A549 (cell line): ENCODE results near the gene FANCG. TPM values are rescaled to one million over a fixed set of nuclear protein-coding genes. Genes with fewer than 3 reads are reported as not detected.

Experiments used
- ATAC-seq, 2 experiments: fragments of 200-7000 bp in 1 of 2; fragments of >200 bp in 1 of 2; cut with Nextera tagmentation in 1 of 2; cut with Tn5 transposase in 1 of 2; 3 replicates each; pipeline versions ENCODE4 v1.8.0 to v1.9.1; 2018 to 2020; ENCODE audit warnings: mild to moderate bottlenecking in 1 of 2, moderate library complexity in 1 of 2
- CTCF ChIA-PET: fragments of 300-600 bp; sonication (Branson Sonifier 250); formaldehyde crosslinking; extraction: SDS; loops from one replicate; lab custom pipeline; 2021; ENCODE audit warnings: antibody characterized with exemption, inconsistent platforms; lab: Yijun Ruan, JAX
- POLR2A ChIA-PET: fragments of 350-600 bp; formaldehyde crosslinking; extraction: SDS; loops from one replicate; lab custom pipeline; 2021; ENCODE audit warnings: antibody characterized with exemption, inconsistent platforms; lab: Yijun Ruan, JAX
- DNase-seq, 2 experiments: peaks; one replicate each; pipeline versions ENCODE4 v3.0.0 to v3.0.0-alpha.2; 2011 to 2016; ENCODE audit warnings: low read depth in 1 of 2, low spot score in 1 of 2
- FAIRE-seq: peaks from 2 replicates; lab custom pipeline; 2011; peaks lifted over from hg19 to GRCh38; lab: Jason Lieb, UNC
- H3K27ac ChIP-seq, 2 experiments: fragments of >200 bp; sonication (Bioruptor Twin); formaldehyde crosslinking; 3 replicates each; pipeline ENCODE4 v1.5.1; 2016 to 2017
- H3K4me1 ChIP-seq: fragments of >200 bp; sonication (Bioruptor Twin); formaldehyde crosslinking; 3 replicates; pipeline ENCODE4 v1.6.1; 2016
- H3K4me2 ChIP-seq: fragments of >200 bp; sonication (Bioruptor Twin); formaldehyde crosslinking; 3 replicates; pipeline ENCODE4 v1.6.1; 2016
- H3K4me3 ChIP-seq: fragments of >200 bp; sonication (Bioruptor Twin); formaldehyde crosslinking; 3 replicates; pipeline ENCODE4 v1.5.1; 2016
- H3K9me3 ChIP-seq: fragments of >200 bp; sonication (Bioruptor Twin); formaldehyde crosslinking; 3 replicates; pipeline ENCODE4 v1.6.1; 2016
- BHLHE40 ChIP-seq: IDR thresholded peaks from 2 replicates; pipeline ENCODE4 v1.6.1; 2012; ENCODE audit warnings: low read depth, low read length, inconsistent platforms
- CBX8 ChIP-seq: fragments of 200-600 bp; sonication (generic); IDR thresholded peaks from 2 replicates; pipeline ENCODE4 v1.6.1; 2016
- CHD2 ChIP-seq: fragments of 150-350 bp; IDR thresholded peaks from 2 replicates; pipeline ENCODE4 v1.6.1; 2014; ENCODE audit warnings: low read length; ENCODE audit not compliant: partially characterized antibody
- ESRRA ChIP-seq: fragments of 150-350 bp; IDR thresholded peaks from 2 replicates; pipeline ENCODE4 v1.6.1; 2014; ENCODE audit warnings: mild to moderate bottlenecking, low read length, borderline replicate concordance
- FOSB ChIP-seq: fragments of 250-450 bp; sonication (Bioruptor Pico); IDR thresholded peaks from 2 replicates; pipeline ENCODE4 v1.5.0; 2020; ENCODE audit warnings: mild to moderate bottlenecking, moderate library complexity
- FOXS1 ChIP-seq: fragments of 250-450 bp; sonication (Bioruptor Pico); IDR thresholded peaks from 2 replicates; pipeline ENCODE4 v1.5.0; 2020; ENCODE audit warnings: mild to moderate bottlenecking, moderate library complexity
- GATA3 ChIP-seq: IDR thresholded peaks from 2 replicates; pipeline ENCODE4 v1.6.1; 2012; ENCODE audit warnings: borderline replicate concordance
- HDAC2 ChIP-seq: fragments of 200-600 bp; sonication (generic); IDR thresholded peaks from 2 replicates; pipeline ENCODE4 v1.6.1; 2016
- HEYL ChIP-seq: fragments of 250-450 bp; sonication (Bioruptor Pico); IDR thresholded peaks from 2 replicates; pipeline ENCODE4 v1.8.0; 2021; ENCODE audit warnings: mild to moderate bottlenecking, moderate library complexity
- HMGXB4 ChIP-seq: fragments of 250-450 bp; sonication (Bioruptor Pico); IDR thresholded peaks from 2 replicates; pipeline ENCODE4 v1.5.0; 2021; ENCODE audit warnings: mild to moderate bottlenecking, moderate library complexity, borderline replicate concordance
- HOXA7 ChIP-seq: fragments of 250-450 bp; sonication (Bioruptor Pico); IDR thresholded peaks from 2 replicates; pipeline ENCODE4 v1.5.0; 2020; ENCODE audit warnings: mild to moderate bottlenecking, moderate library complexity
- JUN ChIP-seq, 2 experiments: fragments of >200 bp; sonication (Bioruptor Twin); formaldehyde crosslinking; IDR thresholded peaks; 2 replicates in 1 of 2; 3 replicates in 1 of 2; pipeline ENCODE4 v1.6.1; 2016 to 2017
- JUNB ChIP-seq: fragments of >200 bp; sonication (Bioruptor Twin); formaldehyde crosslinking; IDR thresholded peaks from 2 replicates; pipeline ENCODE4 v1.6.1; 2016
- MAZ ChIP-seq: fragments of 150-350 bp; IDR thresholded peaks from 2 replicates; pipeline ENCODE4 v1.6.1; 2014; ENCODE audit warnings: antibody characterized with exemption, low read depth, low read length, borderline replicate concordance
- NFE2L2 ChIP-seq: fragments of 150-350 bp; conservative IDR thresholded peaks from 2 replicates; pipeline ENCODE4 v1.6.1; 2014; ENCODE audit warnings: low read length
- NR3C1 ChIP-seq: fragments of >200 bp; sonication (Bioruptor Twin); formaldehyde crosslinking; IDR thresholded peaks from 3 replicates; pipeline ENCODE4 v1.6.1; 2017
- PHF8 ChIP-seq: fragments of 200-600 bp; sonication (generic); IDR thresholded peaks from 2 replicates; pipeline ENCODE4 v1.6.1; 2016; ENCODE audit warnings: low read depth, mild to moderate bottlenecking, antibody characterized with exemption, moderate library complexity, borderline replicate concordance
- RAD21 ChIP-seq, 2 experiments: fragments of >200 bp in 1 of 2; sonication (Bioruptor Twin) in 1 of 2; formaldehyde crosslinking in 1 of 2; IDR thresholded peaks in 1 of 2; conservative IDR thresholded peaks in 1 of 2; 2 replicates in 1 of 2; 3 replicates in 1 of 2; pipeline ENCODE4 v1.6.1; 2012 to 2018; ENCODE audit warnings: inconsistent platforms in 1 of 2
- SREBF2 ChIP-seq: fragments of 450-650 bp; IDR thresholded peaks from 2 replicates; pipeline ENCODE4 v1.6.1; 2014; ENCODE audit warnings: mild to moderate bottlenecking, moderate library complexity
- TFCP2L1 ChIP-seq: fragments of 250-450 bp; sonication (Bioruptor Pico); IDR thresholded peaks from 2 replicates; pipeline ENCODE4 v1.5.0; 2021; ENCODE audit warnings: mild to moderate bottlenecking
- TP53 ChIP-seq: fragments of 250-450 bp; sonication (Bioruptor Pico); IDR thresholded peaks from 2 replicates; pipeline ENCODE4 v1.5.0; 2021; ENCODE audit warnings: mild to moderate bottlenecking, moderate library complexity
- ZC3H11A ChIP-seq: fragments of 450-650 bp; IDR thresholded peaks from 2 replicates; pipeline ENCODE4 v1.6.1; 2014; ENCODE audit warnings: antibody characterized with exemption, mild to moderate bottlenecking
- ZNF302 ChIP-seq: fragments of 250-450 bp; sonication (Bioruptor Pico); IDR thresholded peaks from 2 replicates; pipeline ENCODE4 v1.9.0; 2021; ENCODE audit warnings: inconsistent platforms, mild to moderate bottlenecking, moderate library complexity
- WGBS: methylation state at CpG from one replicate; pipeline ENCODE4 v1.1.6; 2017; ENCODE audit errors: missing lambda C conversion rate; 5-methylcytosine and 5-hydroxymethylcytosine counted together
- polyA plus RNA-seq, 4 experiments: library from polyadenylated mRNA; depleted of rRNA in 3 of 4; stranded (reverse); fragments of >200 nt; fragmentation: RNase III in 1 of 4; extraction: RNeasy Plus Mini Kit Qiagen cat#74134 plus additional on column Dnase treatment in 1 of 4; gene quantifications; 2 replicates in 3 of 4; 3 replicates in 1 of 4; pipeline ENCODE4 v1.2.3, GENCODE V29; 2011 to 2017
- TF ChIP-seq, protein P1 (sequence below): fragments of 200-600 bp; sonication (generic); IDR thresholded peaks from 2 replicates; pipeline ENCODE4 v1.6.1; 2016; ENCODE audit warnings: antibody characterized with exemption, mild to moderate bottlenecking, moderate library complexity
- TF ChIP-seq, protein P2 (sequence below): IDR thresholded peaks from 2 replicates; pipeline ENCODE4 v1.6.1; 2012

The FANCG gene
- polyA plus RNA-seq, 2 of the 4 experiments (the other 2 are of a cell fraction): 34.9 to 53.5 TPM

DNA sequence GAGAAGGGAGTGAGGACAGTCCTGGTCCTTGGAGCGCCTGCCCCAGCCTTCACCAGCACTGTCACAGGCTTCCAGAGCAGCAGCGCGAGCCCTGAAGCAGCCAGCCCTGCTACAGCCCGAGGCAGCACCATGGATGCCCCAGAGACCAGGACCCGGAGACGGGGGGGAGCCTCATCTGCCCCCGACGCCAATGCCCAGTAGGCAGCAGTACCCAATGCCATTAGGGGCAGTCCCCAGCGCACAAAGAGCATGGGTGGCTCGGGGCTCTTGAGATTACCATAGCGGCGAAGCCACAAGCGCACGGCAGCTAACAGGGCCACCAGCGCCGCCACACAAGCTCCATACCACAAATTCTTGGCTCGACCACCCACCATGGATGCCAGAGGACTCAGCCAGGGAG lies 11.8 kb upstream of the FANCG start:
- Histone ChIP-seq H3K4me1 (peaks cover 9% of the 10 kb centered on the region), H3K9me3 (no peaks in the 10 kb centered on the region), H3K27ac (no peak overlapping the region), H3K4me3 (no peak overlapping the region), H3K4me2 (no peak overlapping the region)
- POLR2A ChIA-PET: interaction anchor here (1.0 to 7.2 kb wide), 3 partner anchors 11 to 19 kb away, joined by 3 to 63 read pairs (median 9); partner anchors contain the start of genes FANCG and VCP
- WGBS: 94% methylated on average over 16 of the region's 17 CpGs
- CTCF ChIA-PET: interaction anchor here (1.0 to 7.3 kb wide), 6 partner anchors 9 to 192 kb away, joined by 4 to 99 read pairs (median 8); partner anchors contain the start of gene FANCG
- DNase-seq (no peak), FAIRE-seq (no peak), ATAC-seq (no peak)
- TF ChIP-seq JUN (IDR thresholded peaks at IDR 0.05) (no peak), CBX8 (no peak), TFCP2L1 (CRISPR knock-in tag) (no peak), PHF8 (no peak), NFE2L2 (no peak), NR3C1 (no peak), ZNF302 (CRISPR knock-in tag) (no peak), SREBF2 (no peak), TP53 (CRISPR knock-in tag) (no peak), BHLHE40 (no peak), GATA3 (no peak)

- no peak for TF ChIP-seq RAD21 (conservative IDR thresholded peaks at IDR 0.05 in 1 of 2, IDR thresholded peaks at IDR 0.05 in 1 of 2)
- no peak for TF ChIP-seq ZC3H11A
- TF ChIP-seq, protein P1, sequence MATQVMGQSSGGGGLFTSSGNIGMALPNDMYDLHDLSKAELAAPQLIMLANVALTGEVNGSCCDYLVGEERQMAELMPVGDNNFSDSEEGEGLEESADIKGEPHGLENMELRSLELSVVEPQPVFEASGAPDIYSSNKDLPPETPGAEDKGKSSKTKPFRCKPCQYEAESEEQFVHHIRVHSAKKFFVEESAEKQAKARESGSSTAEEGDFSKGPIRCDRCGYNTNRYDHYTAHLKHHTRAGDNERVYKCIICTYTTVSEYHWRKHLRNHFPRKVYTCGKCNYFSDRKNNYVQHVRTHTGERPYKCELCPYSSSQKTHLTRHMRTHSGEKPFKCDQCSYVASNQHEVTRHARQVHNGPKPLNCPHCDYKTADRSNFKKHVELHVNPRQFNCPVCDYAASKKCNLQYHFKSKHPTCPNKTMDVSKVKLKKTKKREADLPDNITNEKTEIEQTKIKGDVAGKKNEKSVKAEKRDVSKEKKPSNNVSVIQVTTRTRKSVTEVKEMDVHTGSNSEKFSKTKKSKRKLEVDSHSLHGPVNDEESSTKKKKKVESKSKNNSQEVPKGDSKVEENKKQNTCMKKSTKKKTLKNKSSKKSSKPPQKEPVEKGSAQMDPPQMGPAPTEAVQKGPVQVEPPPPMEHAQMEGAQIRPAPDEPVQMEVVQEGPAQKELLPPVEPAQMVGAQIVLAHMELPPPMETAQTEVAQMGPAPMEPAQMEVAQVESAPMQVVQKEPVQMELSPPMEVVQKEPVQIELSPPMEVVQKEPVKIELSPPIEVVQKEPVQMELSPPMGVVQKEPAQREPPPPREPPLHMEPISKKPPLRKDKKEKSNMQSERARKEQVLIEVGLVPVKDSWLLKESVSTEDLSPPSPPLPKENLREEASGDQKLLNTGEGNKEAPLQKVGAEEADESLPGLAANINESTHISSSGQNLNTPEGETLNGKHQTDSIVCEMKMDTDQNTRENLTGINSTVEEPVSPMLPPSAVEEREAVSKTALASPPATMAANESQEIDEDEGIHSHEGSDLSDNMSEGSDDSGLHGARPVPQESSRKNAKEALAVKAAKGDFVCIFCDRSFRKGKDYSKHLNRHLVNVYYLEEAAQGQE: no peak
- TF ChIP-seq FOSB (CRISPR knock-in tag): no peak
- no peak for TF ChIP-seq MAZ
- no peak for TF ChIP-seq JUNB
- TF ChIP-seq NR3C1: no peak
- TF ChIP-seq, protein P2, sequence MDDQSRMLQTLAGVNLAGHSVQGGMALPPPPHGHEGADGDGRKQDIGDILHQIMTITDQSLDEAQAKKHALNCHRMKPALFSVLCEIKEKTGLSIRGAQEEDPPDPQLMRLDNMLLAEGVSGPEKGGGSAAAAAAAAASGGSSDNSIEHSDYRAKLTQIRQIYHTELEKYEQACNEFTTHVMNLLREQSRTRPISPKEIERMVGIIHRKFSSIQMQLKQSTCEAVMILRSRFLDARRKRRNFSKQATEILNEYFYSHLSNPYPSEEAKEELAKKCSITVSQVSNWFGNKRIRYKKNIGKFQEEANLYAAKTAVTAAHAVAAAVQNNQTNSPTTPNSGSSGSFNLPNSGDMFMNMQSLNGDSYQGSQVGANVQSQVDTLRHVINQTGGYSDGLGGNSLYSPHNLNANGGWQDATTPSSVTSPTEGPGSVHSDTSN: no peak
- no peak for TF ChIP-seq ESRRA
- no peak for TF ChIP-seq TP53 (CRISPR knock-in tag)
- TF ChIP-seq CBX8: no peak
- no peak for TF ChIP-seq HOXA7 (CRISPR knock-in tag)
- TF ChIP-seq TFCP2L1 (CRISPR knock-in tag): no peak
- no peak for TF ChIP-seq HMGXB4 (CRISPR knock-in tag)
- no peak for TF ChIP-seq CHD2
- TF ChIP-seq HDAC2: no peak
- TF ChIP-seq HEYL: no peak
- no peak for TF ChIP-seq FOXS1 (CRISPR knock-in tag)
- ATAC-seq (no peak), DNase-seq (no peak), FAIRE-seq (no peak)
- Histone ChIP-seq H3K4me2 (no peak overlapping the region), H3K4me1 (no peaks in the 10 kb centered on the region), H3K4me3 (no peak overlapping the region), H3K27ac (no peak overlapping the region), H3K9me3 (no peaks in the 10 kb centered on the region)
- ChIA-PET POLR2A (interaction anchor here (1.0 kb wide), 1 partner anchor 9 kb away, joined by 13 read pairs; the partner anchor contains the start of gene FANCG), CTCF (no interaction called here)
- WGBS: 88% methylated on average over 2 of the region's 2 CpGs
Observed at GRCh38 chr9:35089434-35089833, 9.7 kb upstream of the FANCG start.
